Transverse colon (tissue), 4 donors: Measurements from ENCODE around the gene NEK7.

ENCODE experiments used
- EP300 ChIP-seq: sonication (generic); formaldehyde crosslinking; IDR thresholded peaks from one replicate; pipeline ENCODE4 v1.6.1; 2017; ENCODE audit warnings: antibody characterized with exemption, low read depth
- POLR2A ChIP-seq: fragments of 450-650 bp; IDR thresholded peaks from one replicate; pipeline ENCODE4 v1.6.1; 2016; ENCODE audit warnings: antibody characterized with exemption, mild to moderate bottlenecking, moderate library complexity
- POLR2AphosphoS5 ChIP-seq, 3 donors: sonication (generic); formaldehyde crosslinking; IDR thresholded peaks; one replicate each; pipeline ENCODE4 v1.6.1; 2016; ENCODE audit warnings: antibody characterized with exemption in 3 of 3
- TF ChIP-seq, protein P1 (sequence below), 5 experiments: fragments of 200-600 bp in 3 of 5; fragments of 450-650 bp in 2 of 5; sonication (generic) in 3 of 5; IDR thresholded peaks; 1 replicate in 2 of 5; 2 replicates in 3 of 5; pipeline ENCODE4 v1.5.1; 2016 to 2017; ENCODE audit warnings: antibody characterized with exemption in 5 of 5, inconsistent platforms in 3 of 5, mild to moderate bottlenecking in 2 of 5, moderate library complexity in 1 of 5

DNA sequence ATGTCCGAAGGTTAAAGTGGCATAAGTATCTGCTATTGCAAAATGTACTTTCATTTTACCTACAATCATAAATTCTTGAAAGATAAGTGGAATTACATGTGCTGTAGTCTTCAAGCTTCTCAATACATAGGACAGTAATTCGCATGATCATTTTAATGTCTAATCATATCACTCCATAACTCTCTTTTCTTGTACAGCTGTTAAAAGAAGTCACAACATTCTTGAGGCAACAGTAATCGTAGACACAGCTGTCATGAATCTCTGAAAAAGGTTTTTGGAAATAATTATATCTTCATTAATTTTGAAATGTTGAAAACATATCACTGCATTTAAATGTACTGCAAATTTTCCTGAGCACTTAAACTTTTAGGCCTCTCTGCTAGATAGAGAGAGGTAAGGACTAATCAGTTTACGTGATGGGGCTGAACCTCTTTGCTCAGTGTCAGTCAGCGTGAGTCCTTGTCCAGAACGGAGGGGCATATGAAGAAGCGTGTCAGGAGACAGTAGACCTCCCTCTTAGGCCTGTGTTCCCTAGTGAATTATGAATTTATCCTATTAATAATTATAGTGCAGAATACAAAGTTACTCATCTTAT, 133.4 kb downstream of the NEK7 start:
- TF ChIP-seq, protein P1, sequence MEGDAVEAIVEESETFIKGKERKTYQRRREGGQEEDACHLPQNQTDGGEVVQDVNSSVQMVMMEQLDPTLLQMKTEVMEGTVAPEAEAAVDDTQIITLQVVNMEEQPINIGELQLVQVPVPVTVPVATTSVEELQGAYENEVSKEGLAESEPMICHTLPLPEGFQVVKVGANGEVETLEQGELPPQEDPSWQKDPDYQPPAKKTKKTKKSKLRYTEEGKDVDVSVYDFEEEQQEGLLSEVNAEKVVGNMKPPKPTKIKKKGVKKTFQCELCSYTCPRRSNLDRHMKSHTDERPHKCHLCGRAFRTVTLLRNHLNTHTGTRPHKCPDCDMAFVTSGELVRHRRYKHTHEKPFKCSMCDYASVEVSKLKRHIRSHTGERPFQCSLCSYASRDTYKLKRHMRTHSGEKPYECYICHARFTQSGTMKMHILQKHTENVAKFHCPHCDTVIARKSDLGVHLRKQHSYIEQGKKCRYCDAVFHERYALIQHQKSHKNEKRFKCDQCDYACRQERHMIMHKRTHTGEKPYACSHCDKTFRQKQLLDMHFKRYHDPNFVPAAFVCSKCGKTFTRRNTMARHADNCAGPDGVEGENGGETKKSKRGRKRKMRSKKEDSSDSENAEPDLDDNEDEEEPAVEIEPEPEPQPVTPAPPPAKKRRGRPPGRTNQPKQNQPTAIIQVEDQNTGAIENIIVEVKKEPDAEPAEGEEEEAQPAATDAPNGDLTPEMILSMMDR (IDR thresholded peaks at IDR 0.05) = no peak
- no peak for TF ChIP-seq POLR2A
- no peak for TF ChIP-seq EP300
- TF ChIP-seq POLR2AphosphoS5 (IDR thresholded peaks at IDR 0.05) = no peak
